GM12892 (cell line): ENCODE results near the gene PSMD1.

Experiments
- POLR2A ChIP-seq: IDR thresholded peaks from 2 replicates; pipeline ENCODE4 v1.6.1; 2011; ENCODE audit warnings: low read depth, low read length, control low read depth
- TAF1 ChIP-seq: IDR thresholded peaks from 2 replicates; pipeline ENCODE4 v1.6.1; 2011; ENCODE audit warnings: low read depth, mild to moderate bottlenecking, control low read depth, low read length, borderline replicate concordance

DNA sequence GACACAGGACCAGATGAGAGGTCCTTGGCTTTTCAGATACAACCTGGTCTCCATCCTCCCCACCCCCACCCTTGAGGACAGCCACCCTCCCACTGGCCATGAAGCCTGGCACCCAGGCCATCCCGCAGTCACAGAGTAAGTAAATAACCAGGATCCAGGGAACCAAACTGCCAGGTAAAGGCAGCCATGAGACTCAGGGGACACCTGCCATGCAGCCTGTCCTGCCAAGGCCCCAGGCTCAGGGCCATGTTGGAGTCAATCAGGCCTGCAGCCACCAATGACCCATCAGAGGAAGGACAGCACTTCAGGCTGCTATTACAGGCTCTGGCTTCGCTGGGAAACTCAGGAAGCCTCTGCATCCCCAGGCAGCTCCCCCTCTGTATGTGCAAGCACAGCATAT, 45.1 kb upstream of the PSMD1 start:
- TF ChIP-seq POLR2A (no peak), TAF1 (no peak)
